DND-41 (cell line): ENCODE measurements around the gene KIF20B.

Experiments
- EZH2 ChIP-seq: IDR thresholded peaks from 3 replicates; pipeline ENCODE4 v1.6.1; 2012; ENCODE audit warnings: borderline replicate concordance, low read depth, mild to moderate bottlenecking, moderate library complexity, low read length, inconsistent platforms; ENCODE audit not compliant: severe bottlenecking
- TF ChIP-seq, protein P1 (sequence below): IDR thresholded peaks from 2 replicates; pipeline ENCODE4 v1.5.1; 2012; ENCODE audit warnings: borderline replicate concordance, low read length, moderate library complexity, mild to moderate bottlenecking; ENCODE audit not compliant: poor library complexity, severe bottlenecking; ENCODE audit errors: extremely low read depth

- TF ChIP-seq, protein P1, sequence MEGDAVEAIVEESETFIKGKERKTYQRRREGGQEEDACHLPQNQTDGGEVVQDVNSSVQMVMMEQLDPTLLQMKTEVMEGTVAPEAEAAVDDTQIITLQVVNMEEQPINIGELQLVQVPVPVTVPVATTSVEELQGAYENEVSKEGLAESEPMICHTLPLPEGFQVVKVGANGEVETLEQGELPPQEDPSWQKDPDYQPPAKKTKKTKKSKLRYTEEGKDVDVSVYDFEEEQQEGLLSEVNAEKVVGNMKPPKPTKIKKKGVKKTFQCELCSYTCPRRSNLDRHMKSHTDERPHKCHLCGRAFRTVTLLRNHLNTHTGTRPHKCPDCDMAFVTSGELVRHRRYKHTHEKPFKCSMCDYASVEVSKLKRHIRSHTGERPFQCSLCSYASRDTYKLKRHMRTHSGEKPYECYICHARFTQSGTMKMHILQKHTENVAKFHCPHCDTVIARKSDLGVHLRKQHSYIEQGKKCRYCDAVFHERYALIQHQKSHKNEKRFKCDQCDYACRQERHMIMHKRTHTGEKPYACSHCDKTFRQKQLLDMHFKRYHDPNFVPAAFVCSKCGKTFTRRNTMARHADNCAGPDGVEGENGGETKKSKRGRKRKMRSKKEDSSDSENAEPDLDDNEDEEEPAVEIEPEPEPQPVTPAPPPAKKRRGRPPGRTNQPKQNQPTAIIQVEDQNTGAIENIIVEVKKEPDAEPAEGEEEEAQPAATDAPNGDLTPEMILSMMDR: no peak
- no peak for TF ChIP-seq EZH2
Observed at GRCh38 chr10:89706011-89706410, 4.6 kb downstream of the KIF20B start.
